ENCODE results near the gene GPR137C.
"Not testable (repeated sequence)": the region's sequence is repeated elsewhere in the genome, so short reads cannot be mapped to it uniquely, and the experiment has no call there.

Gene GPR137C

DNA sequence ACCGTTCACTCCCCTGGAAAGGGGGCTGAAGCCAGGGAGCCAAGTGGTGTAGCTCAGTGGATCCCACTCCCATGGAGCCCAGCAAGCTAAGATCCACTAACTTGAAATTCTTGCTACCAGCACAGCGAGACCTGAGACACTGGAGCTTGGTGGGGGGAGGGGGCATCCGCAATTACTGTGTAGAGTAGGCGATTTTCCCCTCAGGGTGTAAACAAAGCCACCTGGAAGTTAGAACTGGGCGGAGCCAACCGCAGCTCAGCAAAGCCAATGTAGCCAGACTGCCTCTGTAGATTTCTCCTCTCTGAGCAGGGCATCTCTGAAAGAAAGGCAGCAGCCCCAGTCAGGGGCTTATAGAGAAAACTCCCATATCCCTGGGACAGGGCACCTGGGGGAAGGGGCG lies 15.8 kb downstream of the GPR137C start:
- not testable (repeated sequence) for DNase-seq (ENCODE audit: low spot score)

DNA sequence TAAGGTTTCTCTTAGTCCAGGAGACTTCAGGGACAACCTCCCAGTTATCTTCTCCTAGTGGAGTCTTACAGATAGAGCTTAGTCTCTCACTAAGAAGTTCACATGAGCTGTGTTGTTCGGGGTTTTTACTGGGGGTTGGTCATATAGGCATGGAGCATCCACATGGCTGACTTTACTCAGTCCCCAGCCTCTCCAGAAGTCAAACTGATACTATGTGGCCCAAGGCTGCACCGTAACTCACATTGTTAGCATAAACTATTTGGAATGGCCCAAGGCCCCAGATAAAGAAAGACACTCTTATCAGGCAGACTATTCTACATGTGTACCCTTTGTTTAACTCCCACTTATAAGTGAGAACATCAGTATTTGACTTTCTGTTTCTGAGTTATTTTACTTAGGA lies 23.2 kb downstream of the GPR137C start:
- no peak for DNase-seq (ENCODE audit: low spot score)

DNA sequence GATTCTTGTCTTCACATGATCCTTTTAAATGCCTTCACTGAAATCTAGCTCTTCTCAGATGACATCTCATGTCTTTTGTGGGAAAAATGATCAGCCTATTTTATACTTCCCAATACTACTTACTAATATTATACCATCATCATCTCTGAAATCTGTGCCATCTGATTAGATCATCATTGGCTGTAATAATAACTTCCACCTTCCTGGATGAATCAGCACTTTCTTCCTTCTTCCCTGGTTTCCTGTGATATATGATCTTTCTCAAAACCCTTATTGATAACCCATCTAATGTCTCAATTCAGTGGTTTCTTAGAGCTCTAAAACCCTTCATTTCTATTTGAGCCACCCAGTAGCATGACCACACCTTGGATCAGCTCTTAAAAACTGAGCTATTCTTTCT lies 30.9 kb downstream of the GPR137C start:
- DNase-seq (ENCODE audit: low spot score), result no peak

DNA sequence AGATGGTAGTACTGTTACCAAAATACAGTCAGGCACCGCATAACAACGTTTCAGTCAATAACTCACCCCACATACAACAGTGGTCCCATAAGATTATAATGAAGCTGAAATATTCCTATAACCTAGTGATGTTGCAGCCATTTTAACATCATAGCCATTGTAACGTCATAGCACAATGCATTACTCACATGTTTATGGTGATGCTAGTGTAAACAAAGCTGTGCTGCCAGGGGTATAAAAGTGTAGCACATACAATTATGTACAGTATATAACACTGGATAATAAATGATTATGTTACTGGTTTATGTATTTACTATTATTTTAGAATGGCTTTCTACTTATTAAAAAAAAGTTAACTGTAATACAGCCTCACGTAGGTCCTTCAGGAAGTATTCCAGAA lies 37.0 kb downstream of the GPR137C start:
- no peak for DNase-seq (ENCODE audit: low spot score)

DNA sequence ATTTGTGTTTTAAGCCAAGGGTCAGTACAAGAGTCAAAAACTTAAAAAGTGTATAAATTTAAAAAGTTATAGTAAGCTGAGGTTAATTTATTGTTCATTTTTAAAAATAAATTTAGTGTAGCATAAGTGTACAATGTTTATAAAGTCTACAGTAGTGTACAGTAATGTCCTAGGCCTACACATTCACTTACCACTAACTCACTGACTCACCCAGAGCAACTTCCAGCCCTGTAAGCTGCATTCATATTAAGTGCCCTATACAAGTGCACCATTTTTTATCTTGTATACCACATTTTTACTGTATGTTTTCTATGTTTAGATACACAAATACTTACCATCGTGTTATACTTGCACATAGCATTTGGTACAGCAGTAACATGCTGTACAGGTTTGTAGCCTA lies 37.7 kb downstream of the GPR137C start:
- DNase-seq (ENCODE audit: low spot score), result no peak

DNA sequence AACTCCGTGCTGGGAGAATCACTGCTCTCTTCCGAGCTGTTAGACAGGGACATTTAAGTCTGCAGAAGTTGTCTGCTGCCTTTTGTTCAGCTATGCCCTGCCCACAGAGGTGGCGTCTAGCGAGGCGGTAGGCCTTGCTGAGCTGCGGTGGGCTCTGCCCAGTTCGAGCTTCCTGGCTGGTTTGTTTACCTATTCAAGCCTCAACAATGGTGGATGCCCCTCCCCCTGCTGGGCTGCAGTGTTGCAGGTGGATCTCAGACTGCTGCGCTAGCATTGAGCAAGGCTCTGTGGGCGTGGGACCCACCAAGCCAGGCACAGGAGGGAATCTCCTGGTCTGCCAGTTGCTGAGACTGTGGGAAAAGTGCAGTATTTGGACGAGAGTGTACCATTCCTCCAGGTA lies 43.7 kb downstream of the GPR137C start:
- no peak for DNase-seq (ENCODE audit: low spot score)

DNA sequence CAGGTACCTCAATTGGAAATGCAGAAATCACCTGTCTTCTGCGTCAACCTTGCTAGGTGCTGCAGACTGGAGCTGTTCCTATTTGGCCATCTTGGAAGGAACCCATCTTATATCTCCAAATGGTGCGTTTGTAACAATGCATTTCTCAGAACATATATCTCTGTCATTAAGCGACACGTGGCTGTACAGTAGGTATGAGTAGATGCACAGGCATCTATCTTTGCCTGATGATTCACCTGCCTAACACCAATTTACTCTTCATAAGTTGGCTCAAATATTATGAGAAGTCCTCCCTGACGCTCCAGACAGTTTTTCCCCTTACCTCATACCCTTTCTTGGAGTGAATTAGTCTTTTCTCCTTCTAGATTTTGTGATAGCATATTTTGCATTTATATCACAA lies 44.2 kb downstream of the GPR137C start:
- DNase-seq (ENCODE audit: low spot score), result no peak

DNA sequence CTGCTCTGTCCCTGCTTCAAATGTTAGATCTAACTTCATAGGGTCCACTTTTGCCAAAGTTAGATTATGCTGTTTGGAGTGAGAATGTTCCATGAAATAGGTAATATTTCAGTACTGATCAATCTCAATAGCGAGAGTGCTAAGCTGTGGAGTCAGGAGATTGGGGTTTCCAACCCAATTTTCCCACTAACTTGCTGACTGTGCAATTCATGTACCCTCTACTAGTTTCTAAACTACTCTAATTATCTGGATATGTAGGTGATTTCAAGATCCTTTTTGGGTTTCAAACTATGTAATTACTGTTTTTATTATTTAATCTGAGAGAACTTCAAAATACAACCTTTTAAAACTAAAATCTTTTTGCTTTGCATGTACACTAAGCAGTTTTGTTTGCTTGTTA lies 45.9 kb downstream of the GPR137C start:
- DNase-seq (ENCODE audit: low spot score), result no peak

DNA sequence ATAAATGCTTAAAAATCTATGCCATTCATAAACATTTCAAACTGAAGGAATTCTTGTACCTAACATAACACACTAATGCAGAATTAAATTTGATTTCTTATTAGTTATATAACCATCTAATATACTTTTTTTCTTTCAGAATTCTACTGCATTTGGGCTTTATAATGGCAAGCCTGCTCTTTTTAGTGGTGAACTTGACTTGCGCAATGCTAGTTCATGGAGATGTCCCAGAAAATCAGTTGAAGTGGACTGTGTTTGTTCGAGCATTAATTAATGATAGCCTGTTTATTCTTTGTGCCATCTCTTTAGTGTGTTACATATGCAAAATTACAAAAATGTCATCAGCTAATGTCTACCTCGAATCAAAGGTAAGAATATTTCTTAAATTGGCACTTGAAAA lies 47.3 kb downstream of the GPR137C start:
- no peak for DNase-seq (ENCODE audit: low spot score)

DNA sequence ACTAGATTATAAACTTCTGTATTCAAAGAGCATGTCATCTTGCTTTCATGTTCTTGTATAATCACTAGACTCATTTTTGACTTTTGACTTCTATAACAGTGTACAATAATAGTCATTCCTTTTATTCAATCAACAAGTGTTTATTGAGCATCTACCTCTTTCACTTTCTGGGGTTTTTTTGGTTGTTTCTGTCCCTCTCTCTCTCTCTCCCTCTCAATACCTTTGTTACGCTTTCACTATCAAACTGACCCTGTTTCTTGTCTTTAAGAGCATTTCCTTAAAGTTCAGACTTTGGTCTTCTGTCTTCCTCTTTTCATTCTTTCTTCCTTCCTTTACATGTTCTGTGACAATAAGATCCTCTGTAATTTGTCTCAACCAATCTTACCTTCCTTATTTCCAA lies 49.5 kb downstream of the GPR137C start:
- DNase-seq (ENCODE audit: low spot score), result no peak

DNA sequence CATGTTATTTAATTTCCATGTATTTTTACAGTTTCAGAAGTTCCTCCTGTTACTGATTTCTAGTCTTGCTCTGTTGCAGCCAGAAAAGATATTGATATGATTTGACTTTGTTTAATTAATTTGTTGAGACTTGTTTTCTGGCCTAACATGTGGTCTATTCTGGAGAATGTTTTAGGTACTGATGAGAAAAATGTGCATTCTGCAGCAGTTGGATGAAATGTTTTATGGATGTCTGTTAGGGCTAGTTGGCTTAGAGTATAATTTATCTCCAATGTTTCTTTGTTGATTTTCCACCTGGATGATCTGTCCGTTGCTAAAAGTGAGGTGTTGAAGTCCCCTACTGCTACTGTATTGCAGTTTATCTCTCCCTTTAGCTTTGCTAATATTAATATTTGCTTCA lies 54.4 kb downstream of the GPR137C start:
- no peak for DNase-seq (ENCODE audit: low spot score)

DNA sequence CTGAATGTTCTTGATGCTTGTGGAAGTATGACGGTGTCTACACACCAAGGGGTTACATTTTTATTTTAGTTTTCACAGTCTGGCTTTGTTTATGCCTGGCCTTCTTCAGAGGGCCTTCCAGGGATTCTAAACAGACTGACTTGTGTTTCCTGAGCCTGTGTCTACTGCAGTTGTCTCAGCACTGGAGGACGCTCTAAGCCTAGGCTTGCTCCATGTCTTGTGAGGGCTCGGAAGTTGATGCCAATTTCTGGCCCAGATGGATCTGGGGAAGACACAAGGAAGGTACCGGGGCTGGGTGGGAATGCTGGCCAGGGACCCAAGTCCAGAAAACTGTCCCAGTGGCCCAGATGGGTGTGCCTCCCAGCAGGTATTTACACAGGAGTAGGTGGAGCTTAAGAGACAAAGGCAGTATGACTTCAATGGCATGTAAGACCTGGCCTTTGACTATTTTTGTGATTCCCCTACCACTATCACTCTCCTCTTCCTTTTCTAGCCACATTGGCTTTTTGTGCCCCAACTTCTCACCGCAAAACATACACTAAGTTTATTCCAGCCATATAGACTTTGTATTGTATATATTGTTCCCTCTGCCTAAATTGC lies 56.9 kb downstream of the GPR137C start:
- DNase-seq (ENCODE audit: low spot score), result no peak

DNA sequence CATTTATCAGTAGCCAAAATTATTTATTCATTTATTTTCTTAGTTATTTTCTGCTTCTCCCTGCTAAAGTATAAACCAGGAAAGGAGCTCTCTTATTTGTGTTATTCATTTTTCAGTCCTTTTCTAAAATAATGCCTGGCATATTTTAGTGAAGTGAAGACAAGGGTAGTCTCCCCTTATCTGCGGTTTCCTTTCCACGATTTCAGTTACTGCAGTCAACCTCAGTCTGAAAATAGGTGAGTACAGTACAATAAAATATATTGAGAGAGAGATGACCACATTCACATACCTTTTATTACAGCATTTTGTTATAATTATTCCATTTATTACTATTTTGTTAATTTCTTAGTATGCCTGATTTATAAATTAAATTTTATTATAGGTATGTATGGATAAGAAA lies 57.6 kb downstream of the GPR137C start:
- DNase-seq (ENCODE audit: low spot score), result no peak

DNA sequence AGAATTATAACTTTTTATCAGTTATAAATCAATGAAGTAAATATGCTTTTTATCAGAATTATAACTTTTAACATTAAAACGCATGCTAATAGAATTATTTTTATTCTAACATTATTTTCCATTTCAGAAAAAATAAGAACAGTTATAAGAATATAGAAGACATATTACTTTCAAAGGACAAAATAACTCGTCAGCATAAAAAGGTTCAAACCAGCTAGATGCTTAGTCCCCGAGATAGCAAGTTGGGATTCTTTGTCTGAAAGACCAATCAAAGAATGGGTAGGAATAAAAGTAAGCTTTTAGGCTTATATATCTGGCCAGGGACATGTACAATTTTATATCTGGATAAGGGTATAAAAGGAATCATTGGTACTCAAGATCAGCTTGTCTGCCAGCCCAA lies 66.0 kb downstream of the GPR137C start:
- no peak for DNase-seq (ENCODE audit: low spot score)

DNA sequence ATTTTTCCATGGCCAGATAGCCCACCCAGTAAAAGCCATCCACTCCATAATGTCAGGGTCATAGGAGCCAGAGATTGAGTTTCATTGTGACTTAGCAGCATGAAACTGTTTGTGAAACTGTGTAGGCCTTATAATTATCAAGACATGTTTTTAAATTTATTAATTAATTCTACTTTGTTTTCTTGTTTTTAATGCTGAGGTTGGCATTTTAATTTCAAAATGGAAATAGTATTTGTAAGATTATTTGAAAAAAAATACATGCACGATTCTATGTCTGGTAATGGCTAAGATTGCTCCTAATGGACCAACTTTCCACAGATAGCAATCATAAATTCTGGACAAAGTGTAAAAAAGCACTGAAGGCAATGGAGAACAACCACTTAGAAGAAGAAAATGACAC lies 67.1 kb downstream of the GPR137C start:
- no peak for DNase-seq (ENCODE audit: low spot score)

DNA sequence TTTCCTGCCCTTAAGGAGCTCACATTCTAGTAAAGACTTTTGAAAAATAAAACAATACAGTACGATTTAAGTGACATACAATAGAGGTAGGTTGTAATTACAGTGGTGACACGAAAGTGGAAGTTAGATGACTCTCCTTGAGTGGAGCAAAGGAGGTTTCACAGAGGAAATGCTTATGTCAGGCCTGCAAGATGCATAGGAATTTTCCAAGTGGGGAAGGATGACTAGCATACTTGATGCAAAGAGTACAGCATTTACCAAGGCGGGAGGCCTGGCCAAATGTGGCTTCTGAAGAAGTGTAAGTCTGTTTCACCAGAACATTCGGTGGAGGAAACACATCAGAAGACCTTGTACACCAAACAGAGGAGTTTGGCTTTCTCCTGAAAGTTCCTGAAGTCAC lies 87.5 kb downstream of the GPR137C start:
- no peak for DNase-seq (ENCODE audit: low spot score)

DNA sequence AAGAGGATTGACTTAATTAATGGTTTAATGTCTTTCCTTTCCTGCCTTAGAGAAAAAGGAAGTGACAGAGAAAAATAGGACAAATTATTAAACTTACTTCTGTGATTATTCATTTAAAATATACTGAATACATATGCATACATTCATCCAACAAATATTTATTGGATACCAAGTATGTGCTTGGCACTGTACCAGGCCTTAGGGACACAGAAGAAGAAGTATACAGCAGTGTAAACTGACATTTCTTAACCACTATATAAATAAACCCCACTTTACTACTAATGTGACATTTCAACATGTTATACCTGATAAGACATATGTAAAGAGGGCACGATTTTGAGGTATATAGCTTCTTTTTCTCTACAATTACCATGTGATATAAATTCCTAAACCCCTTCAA lies 89.1 kb downstream of the GPR137C start:
- DNase-seq (ENCODE audit: low spot score), result no peak

DNA sequence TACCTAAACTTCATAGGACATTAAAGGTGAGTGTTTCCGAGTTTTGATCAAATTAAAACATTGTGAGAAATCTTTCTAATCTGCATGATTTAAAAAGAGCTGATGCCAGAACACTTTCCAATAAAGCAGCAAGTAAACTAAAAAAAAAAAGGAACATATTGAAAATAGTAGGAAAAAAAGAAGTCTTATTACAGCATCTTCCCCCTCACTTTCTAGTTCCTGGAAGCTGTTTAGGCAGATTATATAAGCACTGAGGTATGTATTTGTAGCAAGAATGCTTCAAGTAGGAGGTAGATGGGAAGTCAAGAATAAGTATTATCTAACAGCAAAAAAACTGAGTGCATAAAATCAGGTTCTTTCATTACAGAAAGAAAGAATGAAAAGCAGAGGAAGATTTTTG lies 96.9 kb downstream of the GPR137C start:
- DNase-seq (ENCODE audit: low spot score), result no peak

DNA sequence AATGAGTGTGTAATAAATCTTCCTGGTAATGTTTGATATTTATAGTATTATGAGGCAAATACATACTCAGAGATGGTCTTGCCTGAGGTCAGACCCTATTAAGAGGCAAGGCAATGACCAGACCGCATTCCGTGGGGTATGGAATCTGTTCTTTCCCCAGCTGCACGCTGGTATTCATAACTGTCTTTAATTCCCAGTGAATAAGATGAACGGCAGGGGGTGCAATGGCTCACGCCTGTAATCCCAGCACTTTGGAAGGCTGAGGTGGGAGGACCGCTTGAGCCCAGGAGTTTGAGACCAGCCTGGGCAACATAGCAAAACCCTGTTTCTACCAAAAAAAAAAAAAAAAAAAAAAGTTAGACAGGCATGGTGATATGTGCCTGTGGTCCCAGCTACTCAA lies 98.1 kb downstream of the GPR137C start:
- no peak for DNase-seq (ENCODE audit: low spot score)

DNA sequence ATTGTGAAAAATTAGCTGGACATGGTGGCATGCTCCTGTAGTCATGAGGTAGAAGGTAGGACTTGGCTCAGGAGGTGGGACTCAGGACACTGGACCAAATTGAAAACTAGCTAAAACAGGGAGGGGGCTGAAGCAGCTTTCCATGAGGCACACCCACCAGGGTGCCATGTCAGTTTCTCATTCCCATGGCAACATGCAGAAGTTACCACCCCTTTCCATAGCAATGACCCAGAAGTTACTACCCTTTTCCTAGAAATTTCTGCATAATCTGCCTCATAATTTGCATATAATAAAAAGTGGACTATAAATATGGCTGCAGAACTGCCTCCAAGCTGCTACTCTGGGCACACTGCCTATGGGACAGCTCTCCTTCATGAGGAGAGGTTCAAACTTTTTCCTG lies 104.3 kb downstream of the GPR137C start:
- DNase-seq (ENCODE audit: low spot score), result no peak

DNA sequence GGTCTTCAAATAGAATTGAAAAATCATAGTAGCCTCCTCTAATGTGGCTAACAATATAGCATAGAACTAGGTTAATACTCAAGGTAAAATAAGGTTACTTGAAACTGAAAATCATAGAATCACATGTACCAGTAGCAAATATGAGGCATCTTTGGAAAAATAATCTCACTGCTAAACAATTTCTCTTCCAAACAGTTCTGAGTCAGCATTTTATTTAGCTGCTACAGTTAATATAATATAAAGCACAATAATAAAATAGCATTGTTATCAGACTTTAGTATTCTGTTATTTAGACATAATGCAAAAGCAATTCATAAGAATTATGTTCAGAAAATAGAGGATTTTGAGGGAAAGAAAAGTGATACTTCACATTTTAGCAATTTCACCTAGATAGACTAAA lies 107.7 kb downstream of the GPR137C start:
- no peak for DNase-seq (ENCODE audit: low spot score)

DNA sequence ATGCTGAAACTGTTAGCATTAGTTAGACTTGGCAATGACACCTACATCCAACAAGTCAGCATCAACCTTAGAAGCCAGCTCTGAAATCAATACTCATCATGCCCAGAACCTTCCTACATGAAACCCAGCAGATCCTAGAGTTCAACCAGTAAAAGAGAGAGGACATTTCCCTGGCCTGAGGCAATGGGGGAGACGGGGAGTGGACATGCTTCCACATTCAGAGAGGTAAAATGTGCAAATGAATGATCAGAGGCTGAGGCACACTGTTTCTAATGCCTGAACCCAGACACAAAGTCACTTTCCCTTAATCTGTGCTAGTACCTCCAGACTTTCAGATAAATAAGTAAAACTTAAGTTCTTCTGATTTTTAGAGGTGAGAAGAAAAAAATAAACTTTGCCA lies 108.2 kb downstream of the GPR137C start:
- no peak for DNase-seq (ENCODE audit: low spot score)

DNA sequence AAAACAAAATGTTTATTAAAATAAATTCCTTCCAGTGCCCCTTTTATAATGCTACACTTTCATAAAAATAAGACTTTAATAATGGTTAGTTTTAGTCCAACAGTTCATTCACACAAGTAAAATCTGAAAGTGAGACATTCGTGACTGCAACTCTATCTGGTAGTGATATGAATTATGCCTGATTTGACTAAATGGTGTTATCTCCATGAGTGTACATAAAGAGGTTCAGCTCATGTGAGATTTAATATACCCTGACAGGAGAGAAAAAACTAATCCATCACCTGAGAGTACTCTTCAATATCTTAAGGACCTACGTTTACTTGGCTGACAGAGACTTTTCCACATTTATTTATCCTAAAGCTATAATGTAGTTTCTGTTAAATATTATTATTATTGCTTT lies 108.7 kb downstream of the GPR137C start:
- DNase-seq (ENCODE audit: low spot score), result no peak

DNA sequence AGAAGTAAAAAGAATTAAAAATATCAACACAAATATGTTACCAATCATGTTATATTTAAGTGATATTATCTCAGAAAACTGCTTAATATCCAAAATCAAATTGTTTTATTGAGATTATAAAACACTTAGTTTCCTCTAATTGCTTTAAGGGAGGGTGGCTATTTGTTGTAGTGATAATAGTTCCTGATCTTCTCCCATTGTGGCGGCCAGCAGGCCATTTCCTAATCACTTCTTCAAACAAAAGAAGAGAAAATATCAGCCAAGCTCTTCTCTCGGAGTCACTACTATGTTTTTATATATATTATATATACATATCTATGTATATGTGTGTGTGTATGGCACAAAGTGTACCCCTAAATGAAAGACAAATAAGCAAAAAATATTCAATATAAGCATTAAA lies 111.2 kb downstream of the GPR137C start:
- DNase-seq (ENCODE audit: low spot score), result no peak

DNA sequence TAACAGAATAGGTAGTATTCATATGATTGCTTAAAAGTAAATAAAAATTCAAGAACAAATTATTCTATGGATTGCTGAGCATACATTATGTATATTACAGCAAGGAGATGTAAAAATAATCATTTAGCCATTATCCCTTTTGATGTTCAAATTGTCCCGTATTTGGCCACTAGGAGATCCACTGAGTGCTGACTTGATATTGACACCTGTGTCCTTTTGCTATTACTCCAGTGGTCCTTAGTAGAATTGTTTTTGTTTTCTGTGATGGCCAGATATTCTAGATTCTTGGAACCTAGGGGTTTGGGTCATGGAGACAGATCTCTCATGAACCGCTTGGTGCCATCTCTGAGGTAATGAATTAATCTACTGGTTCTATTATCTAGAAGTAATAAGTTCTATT lies 126.0 kb downstream of the GPR137C start:
- DNase-seq (ENCODE audit: low spot score), result no peak

Measured in Ammon's horn (tissue), 1 donor.